GM18505 (cell line): ENCODE data around the gene NPIPA3.
"Not testable (repeated sequence)": the region's sequence is repeated elsewhere in the genome, so short reads cannot be mapped to it uniquely, and the experiment has no call there.

Experiments
- ATAC-seq: cut with Tn5 transposase; IDR thresholded peaks from one replicate; pipeline ENCODE4 v1.9.1; 2021; ENCODE audit not compliant: unreplicated experiment
- POLR2A ChIP-seq: IDR thresholded peaks from 4 replicates; pipeline ENCODE4 v1.6.1; 2011; ENCODE audit warnings: borderline replicate concordance; ENCODE audit not compliant: insufficient read depth, insufficient read length; ENCODE audit errors: extremely low read depth

The NPIPA3 gene

GRCh38 chr16:14703156-14704011 lies at the start of gene NPIPA3:
Gene NPIPA3, plus strand, starts transcription at chr16:14703411. Its CDS starts 5,533 bp downstream, at chr16:14708944.
- peak; percentile 90 for ATAC-seq

- ATAC-seq = no peak
- TF ChIP-seq POLR2A = peak; percentile 43
These were observed 45.1 kb upstream of the NPIPA3 start for GRCh38 chr16:14658063-14658462.

GRCh38 chr16:14667347-14668266 lies 35.6 kb upstream of the NPIPA3 start:
- no peak for TF ChIP-seq POLR2A
- ATAC-seq = no peak

- no peak for ATAC-seq
- no peak for TF ChIP-seq POLR2A
These were observed 34.5 kb upstream of the NPIPA3 start for GRCh38 chr16:14668556-14669223.

GRCh38 chr16:14669776-14670175 lies 33.4 kb upstream of the NPIPA3 start:
- no peak for TF ChIP-seq POLR2A
- no peak for ATAC-seq

- no peak for ATAC-seq
These were observed 30.7 kb upstream of the NPIPA3 start for GRCh38 chr16:14672403-14672971.

GRCh38 chr16:14676633-14677032 lies 26.6 kb upstream of the NPIPA3 start:
- ATAC-seq = no peak
- TF ChIP-seq POLR2A = no peak

More at GRCh38 chr16:14672403-14672971, 30.7 kb upstream of the NPIPA3 start:
- no peak for TF ChIP-seq POLR2A

GRCh38 chr16:14677627-14678026 lies 25.6 kb upstream of the NPIPA3 start:
- TF ChIP-seq POLR2A = no peak
- ATAC-seq = no peak

GRCh38 chr16:14678748-14679497 lies 24.3 kb upstream of the NPIPA3 start:
- no peak for TF ChIP-seq POLR2A
- no peak for ATAC-seq

GRCh38 chr16:14680396-14680795 lies 22.8 kb upstream of the NPIPA3 start:
- not testable (repeated sequence) for ATAC-seq

GRCh38 chr16:14681115-14681514 lies 22.1 kb upstream of the NPIPA3 start:
- no peak for ATAC-seq
- TF ChIP-seq POLR2A = no peak

- TF ChIP-seq POLR2A = no peak
- no peak for ATAC-seq
These were observed 21.1 kb upstream of the NPIPA3 start for GRCh38 chr16:14682121-14682520.

- not testable (repeated sequence) for ATAC-seq
These were observed 17.1 kb upstream of the NPIPA3 start for GRCh38 chr16:14685870-14686793.

GRCh38 chr16:14694129-14694528 lies 9.1 kb upstream of the NPIPA3 start, which contains the start of gene PLA2G10:
Gene PLA2G10, minus strand, starts transcription at chr16:14694308. Its CDS starts 79 bp downstream, at chr16:14694229.
- ATAC-seq = not testable (repeated sequence)

GRCh38 chr16:14701859-14702258 lies 1.4 kb upstream of the NPIPA3 start:
- ATAC-seq = not testable (repeated sequence)

GRCh38 chr16:14702672-14703071 lies 539 bp upstream of the NPIPA3 start:
- ATAC-seq = not testable (repeated sequence)
